Hypothalamus (tissue), 51 donors: ENCODE measurements around the gene IRF7.
A peak's percentile ranks its signal among the peaks of the same experiment; 100 is the strongest.

ENCODE experiments used
- DNase-seq, 51 donors: peaks; one replicate each; lab custom pipeline; 2025; lab: John Stamatoyannopoulos, UW

IRF7 gene

DNA sequence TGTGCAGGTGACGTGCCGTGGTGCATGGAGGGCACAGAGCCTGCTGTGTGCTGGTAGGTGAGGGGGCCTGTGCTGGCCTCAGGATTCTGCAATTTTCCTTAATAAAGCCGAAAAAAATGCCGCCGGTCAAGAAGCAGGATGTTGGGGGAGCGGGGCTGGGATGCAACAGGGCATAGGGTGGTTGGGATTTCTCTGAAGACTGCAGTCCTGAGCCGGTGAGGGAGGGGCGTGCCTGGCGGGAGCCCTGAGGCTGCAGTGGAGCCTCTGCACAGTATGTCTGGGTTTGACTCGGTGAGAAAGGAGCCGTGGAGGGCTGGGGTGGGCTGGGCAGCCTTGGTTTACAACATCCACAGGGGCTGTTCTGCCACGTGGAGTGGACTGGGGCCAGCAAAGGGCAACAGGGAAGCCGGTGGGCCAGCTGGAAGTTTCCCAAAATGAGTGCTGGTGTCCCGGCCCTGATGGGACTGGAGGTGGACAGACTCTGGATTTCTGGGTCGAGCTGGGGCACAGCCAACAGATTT, 7.7 kb upstream of the IRF7 start:
- no peak for DNase-seq

DNA sequence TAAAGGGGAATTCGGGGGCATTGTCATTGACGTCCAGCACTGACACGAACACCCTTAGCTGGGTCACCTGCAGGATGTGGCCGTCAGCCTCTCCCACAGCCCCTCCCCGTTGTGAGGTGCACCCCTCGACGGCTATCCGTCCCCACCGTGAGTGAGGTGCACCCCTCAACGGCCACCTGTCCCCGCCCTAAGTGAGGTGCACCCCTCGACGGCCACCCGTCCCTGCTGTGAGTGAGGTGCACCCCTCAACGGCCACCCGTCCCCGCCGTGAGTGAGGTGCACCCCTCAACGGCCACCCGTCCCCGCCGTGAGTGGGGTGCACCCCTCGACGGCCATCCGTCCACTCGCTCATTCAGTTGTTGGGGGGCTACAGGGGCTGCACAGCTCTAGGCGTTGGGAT, 6.1 kb upstream of the IRF7 start:
- DNase-seq, result no peak

DNA sequence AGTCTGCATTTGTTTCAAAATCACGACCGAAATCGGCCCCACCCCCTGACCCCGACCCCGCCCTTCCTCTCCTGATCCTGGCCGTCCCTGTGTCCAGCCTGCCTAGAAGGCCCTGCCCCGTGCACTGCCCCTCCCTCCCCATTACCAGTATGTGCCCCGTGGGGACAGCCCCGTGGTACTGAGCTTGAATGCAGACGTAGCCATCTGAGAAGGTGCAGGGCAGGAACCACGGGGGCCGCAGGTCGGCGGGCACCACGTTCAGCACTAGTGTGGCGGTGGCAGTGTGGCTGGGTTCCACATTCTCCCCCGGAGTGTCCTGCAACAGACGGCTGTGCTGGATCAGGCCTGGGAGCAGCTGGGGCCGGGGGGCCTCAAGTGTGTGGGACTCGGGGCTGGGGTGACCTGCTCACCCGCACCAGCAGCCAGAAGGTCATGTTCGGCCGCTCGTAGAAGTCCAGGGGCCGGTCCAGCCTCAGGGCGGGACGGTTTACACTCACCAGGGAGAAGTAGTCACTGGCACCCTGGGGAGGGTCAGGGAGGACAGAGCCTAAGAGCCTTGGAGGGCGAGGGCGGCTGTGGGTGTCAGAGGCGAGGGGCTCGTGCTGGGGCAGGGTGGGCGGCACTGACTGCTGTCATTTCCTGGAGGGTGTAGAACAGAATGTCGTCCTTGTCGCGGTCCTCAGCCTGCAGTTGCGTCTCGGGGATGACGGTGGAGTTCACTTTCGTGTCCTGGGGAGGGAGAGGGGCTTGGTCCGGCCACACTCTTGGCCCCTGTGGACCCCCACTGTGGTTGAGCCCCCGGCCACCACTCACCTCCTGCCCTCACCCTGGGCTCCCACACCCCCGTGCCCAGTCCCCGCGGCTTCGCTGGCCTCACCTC, 5.4 kb upstream of the IRF7 start:
- DNase-seq, result no peak

DNA sequence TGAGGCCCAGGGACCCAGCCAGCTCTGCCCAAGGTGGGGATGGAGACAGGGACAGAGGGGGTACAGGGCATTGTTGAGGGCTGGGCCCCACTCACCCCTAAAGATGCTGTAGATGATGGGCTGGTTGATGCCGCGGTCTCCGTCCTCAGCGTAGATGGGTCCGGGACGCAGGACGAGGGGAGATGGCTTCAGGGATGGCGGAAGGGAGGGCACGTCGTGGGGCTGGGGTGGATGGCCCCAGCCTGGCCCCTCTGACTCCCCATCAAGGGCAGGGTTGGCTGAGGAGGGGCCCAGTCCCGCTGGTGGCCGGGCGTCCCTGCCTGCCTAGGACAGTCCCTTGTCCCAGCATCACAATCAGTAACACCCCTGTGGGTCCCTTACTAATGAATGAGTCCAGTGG, 4.5 kb upstream of the IRF7 start:
- no peak for DNase-seq

DNA sequence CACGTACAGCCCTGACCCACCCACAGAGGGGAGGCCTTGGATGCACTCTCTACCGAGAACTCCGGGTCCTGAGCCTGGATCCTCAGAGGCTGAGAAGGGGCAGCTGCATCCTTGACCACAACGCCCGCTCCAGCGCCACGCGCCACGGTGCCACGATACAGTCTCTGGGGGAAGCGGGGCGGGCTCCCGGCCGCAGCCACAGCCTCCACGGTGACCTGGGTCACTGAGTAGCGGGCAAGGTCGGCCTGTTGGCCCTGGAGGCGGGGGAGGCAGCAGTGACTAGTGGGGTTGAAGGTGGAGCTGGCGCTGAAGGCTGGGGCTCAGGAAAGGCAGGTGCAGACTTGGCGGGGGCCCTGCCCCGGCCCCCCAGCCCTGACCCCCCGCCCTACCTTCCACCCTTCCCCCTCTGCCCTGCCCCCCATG, 3.9 kb upstream of the IRF7 start:
- no peak for DNase-seq

DNA sequence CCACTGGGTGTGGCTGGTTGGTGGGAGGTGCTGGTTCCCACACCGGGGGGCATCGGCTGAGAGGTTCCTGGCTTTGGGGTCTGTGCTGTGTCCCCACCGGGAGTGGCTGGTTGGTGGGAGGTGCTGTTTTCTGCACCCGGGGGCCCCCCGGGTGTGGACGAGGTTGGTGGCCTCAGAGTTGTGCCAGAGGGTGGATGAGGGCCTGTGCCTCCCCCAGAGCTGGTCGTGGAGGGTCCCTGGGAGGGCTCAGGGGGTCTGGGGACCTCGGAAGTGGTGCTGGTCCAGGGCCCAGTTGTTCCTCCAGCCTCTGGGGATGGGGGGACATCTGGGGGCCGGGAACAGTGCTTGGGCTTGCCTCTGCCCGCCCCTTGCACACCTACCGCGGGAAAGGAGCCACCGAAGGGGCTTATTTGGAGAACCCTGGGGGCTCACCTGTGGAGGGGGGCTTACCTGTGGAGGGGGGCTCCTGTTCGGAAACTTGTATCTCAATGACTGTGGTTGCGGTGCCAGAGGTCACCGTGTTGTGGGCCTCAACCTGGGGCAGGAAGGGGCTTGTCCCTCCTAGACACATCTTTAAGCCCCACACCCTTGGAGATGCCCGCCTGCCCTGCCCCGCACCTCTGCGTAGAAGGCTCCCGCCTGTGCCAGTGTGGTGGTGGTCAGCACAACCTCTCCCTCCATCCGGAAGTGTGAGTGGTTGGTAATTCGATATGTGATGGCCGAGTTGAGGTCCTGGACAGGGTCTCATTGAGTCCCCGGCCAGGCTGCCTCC, 3.3 kb upstream of the IRF7 start:
- no peak for DNase-seq

DNA sequence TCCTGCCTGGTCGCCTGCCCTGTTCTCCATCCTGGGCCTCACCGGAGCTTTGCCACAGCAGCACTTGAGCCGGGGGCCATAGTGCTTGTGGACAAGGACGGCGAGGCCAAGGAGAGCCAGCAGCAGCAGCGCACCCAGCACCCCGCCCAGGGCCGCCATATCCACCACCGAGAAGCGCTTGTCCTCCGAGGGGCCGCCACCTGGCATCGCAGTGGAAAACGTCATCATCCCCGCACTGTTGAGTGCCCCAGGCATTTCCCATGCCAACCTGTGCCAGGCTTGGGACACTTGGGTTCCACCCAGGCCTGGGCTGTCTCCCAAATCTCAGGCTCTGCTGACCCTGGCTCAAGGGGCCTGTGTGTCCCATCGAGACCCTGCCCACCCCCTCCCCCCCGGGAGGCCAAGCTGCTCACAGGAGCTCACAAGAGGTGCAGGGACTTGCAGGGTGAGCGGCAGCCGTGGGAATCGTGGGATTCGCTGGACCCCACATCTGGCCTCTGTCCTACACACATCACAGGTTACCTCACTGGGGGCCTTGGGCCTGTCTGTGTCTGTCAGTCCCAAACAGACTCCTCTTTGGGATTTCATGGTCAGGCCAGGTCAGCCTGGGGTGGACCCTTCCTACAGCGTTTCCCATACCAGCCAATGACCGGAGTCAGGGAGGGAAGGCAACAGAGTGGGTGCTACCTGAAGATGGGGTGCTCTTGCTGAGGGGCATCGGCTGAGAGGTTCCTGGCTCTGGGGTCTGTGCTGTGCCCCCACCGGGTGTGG, 2.3 kb upstream of the IRF7 start:
- DNase-seq, result no peak

DNA sequence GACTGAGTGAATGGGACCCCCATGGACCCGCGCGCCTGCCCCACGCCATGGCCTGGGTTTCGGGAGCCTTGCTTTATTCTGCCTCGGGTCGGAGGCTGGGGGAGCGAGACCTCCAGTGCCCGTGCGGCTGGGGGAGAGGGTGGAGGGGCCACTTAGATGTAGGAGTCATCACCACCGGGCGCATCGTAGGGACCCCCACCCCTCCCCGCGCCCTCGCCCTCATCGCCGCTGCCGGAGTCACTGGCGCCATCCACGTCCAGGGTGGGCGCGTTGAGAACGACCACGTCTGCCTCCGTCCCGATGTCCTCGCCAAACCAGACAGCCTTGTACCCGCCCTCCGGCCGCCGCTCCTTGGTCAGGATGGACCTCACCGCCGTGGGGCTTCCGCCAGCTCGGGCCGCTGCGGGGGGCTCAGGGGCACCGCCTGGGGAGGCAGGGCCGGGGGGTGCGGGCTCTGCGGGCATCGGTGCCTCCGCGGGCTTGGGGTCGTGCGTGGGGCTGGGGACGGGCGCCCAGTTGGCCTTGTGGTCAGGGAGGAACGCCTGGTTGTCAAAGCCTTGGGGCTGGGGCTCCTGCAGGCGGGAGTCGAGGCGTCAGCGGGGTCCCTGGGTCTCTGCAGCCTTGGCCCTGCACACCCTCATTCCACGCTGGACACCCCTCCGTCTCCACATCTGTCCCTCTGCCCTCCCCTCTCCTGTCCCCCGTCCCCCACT, 1.6 kb upstream of the IRF7 start:
- DNase-seq, result no peak

DNA sequence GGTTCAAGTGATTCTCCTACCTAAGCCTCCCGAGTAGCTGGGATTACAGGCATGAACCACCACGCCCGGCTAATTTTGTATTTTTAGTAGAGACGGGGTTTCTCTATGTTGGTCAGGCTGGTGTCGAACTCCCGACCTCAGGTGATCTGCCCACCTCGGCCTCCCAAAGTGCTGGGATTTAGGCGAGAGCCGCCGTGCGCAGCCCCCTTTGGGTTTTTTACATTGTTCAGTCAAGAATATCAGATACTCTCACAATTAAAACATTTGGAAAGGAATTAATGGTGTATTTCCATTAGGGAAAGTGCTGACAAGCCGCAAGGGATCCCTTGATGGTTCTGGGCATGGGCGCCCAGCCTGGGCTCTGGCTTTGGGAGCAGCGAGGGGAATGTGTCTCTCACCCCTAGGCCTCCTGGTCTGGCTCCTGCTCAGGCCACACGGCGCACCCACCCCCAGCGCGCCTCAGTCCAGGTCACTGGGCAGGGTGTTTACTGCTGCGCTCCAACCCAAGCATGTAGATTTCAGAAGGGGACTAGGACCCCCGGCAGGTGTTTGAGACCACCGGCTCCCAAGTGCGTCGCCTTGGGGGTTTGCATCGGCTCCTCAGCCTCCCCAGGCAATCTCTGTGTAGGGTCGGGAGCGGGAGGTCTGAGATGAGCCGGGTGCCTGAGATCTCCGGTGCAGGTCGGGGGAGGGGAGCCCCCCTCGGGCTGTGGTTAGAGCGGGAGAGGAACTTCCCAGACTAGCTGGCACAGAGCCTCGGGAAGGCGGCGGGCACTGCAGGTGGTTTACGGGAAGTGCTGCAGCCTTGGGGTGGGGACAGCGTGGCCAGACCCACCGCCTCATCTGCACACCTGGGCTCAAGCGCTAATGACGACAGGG, 809 bp upstream of the IRF7 start:
- DNase-seq, result no peak

DNA sequence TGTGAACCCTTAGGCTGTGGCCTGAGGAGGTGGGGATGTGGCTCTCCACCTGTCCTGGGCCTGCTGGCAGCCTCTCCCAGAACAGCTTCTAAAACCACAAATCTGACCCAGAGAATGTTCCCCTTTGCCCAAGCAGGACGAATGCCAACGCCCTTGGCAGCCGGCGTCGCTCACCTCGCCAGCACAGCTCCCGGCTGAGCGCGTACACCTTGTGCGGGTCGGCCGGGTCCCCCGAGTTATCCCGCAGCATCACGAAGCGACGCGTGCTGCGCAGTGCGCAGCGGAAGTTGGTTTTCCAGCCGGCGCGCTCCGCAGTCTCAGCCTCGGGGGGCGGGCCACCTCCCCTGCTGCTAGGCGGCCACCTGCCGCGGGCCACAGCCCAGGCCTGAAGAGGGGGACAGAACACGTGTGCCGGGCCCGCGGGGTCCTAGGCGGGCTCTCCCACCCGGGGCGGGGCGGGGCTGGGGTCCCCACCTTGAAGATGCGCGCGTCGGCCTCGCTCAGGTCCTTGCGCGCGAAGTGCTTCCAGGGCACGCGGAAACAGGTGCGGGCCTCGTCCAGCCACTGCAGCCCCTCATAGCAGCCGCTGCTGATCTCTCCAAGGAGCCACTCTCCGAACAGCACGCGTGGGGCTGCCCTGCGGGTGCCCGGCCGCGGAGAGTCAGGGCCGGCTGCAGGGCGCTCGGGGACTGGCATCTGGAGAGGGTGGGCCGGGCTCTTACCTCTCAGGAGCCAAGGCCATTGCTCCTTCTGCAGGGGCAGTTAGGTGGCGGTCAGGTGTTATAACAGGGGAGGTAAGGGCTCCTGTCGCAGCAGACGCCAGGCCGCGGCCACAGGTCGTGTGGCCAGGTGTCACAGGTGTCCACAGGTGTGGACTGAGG, 887 bp downstream of the IRF7 start:
- peak in 2 of 51 donors; percentile 7 to 21 for DNase-seq

DNA sequence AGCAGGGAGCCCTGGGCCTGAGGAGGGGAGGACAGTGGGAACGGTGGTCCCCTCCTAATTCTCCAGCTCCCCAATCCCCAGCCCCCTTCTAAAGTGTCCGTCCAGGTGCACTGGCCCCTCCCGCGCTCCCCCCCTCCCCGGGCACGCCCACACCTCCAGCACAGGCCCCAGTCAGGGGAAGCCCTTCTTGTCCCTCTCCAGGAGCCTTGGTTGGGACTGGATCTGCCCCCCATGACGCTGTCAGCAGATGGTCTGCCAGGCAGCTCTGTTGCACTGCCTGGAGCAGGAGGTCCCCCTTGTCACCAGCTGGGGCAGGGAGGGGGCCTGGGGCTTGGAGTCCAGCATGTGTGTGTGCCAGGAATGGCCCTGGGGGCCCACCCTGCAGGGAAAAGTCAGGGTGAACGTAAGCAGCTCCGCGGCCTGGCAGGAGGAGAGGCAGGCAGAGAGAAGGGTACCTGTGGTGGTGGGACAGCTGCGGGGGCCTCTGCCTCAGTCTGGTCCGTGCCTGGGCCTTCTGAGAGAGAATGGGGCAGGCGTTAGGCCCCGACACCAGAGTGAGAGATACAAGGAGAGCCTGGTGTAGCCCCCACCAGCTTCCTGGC, 1.6 kb downstream of the IRF7 start:
- no peak for DNase-seq

DNA sequence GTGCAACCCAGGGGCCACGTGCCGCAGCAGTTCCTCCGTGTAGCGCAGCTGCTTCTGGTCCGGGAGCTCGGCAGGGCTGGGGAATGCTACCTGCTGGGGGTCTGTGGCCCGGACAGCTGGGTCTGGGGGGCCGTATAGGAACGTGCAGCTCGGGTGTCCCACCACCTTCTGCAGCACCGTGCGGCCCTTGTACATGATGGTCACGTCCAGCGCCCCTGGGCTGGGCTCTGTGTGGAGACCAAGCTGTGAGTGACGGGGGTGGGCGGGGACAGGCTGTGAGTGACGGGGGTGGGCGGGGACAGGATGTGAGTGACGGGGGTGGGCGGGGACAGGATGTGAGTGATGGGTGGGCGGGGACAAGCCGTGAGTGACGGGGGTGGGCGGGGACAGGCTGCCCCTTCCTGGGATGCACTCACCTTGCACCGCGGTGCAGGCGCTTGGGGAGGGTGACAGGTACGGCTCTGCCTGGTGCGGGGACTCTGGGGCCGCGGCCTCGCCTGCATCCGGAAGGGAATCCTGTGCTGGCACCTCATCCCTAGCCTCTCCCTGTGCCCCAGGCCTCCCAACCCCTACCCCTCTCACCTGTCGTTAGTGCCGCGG, 2.3 kb downstream of the IRF7 start:
- peak in 17 of 51 donors; percentile 11 to 60 (median 32) for DNase-seq

DNA sequence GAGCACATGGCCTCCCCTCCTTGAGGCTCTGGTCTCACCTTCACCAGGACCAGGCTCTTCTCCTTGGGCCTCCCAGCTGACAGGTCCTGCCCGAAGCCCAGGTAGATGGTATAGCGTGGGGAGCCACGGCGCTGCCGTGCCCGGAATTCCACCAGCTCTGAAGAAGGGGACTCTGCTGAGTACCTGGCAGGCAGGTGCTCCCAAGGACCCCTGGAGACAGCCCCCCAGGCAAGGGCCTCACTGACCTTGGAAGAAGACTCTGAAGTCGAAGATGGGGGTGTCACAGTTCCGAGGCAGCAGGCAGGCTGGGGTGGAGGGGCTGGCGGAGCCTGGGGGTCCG, 2.8 kb downstream of the IRF7 start:
- no peak for DNase-seq

DNA sequence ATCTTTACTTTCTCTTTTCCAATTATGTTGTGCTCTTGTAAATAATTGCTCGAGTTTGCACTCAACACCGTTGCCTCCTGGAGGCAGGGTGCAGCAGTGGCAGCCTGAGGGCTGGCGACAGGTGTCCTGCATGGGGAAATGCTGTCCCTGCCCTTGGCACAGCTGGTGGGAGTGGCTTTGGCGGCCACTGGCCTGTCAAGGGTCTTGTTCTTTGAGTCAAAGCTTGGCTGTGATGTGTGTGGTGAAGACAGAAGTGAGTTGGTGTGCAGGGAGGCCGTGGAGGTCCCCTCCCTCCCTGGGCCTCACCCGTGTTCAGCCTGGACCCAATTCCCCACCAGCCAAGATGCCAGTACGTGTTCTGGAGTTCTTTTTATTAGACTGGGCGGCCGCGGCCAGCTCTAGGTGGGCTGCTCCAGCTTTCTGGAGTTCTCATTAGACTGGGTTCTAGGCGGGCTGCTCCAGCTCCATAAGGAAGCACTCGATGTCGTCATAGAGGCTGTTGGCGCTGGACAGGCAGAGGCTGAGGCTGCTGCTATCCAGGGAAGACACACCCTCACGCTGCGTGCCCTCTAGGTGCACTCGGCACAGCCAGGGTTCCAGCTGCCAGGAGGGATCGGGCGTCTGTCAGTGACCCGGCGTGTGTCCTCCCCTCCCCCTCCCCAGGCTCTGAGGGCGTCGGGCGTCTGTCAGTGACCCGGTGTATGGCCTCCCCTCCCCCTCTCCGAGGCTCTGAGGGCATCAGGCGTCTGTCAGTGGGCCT, 3.4 kb downstream of the IRF7 start:
- no peak for DNase-seq

DNA sequence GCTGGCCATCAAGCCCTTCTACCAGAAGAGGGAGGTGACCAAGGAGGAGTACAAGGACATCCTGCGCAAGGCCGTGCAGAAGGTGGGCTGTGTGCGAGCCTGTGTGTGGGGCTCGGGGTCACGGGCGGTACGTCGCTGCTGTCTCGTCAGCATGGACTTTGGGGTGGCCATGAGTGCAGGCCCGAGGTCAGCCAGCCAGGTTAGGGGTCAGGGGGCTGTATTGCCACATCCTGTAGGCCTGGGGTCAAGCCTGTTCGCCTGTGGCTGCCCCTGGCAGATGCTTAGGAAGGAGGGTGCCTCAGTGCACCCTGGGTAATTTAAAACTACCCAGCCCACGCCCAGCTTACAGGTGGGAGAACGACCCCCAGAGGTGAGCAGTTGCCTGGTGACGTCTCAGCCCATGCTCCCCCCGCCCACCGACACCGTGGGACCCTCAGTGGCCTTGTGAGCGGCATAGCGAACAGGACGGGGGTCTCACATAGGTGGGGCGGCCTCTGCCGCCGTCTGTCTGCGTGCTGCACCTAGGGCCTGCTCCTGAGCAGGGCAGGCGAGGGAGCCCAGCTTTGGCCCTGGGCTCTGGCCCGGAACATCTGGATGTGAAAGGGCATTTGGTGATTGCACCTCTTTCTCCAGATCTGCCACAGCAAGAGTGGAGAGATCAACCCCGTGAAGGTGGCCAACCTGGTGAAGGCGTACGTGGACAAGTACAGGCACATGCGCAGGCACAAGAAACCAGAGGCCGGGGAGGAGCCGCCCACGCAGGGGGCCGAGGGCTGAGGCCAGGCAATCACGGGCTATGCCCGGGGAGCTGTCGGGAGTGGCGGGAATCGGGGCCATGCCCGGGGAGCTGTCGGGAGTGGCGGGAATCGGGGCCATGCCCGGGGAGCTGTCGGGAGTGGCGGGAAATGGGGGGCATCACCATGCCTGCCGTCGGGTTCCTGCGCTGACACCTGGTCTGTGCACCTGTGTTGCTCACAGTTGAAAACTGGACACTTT, 4.5 kb downstream of the IRF7 start:
- DNase-seq, result no peak
